ENCODE measurements around the gene HIVEP1. TPM values are rescaled to one million over a fixed set of nuclear protein-coding genes. Genes with fewer than 3 reads are reported as not detected.

HIVEP1 gene
- total RNA-seq, 2 donors from 2014 or later = 16.1 to 18.8 TPM

DNA sequence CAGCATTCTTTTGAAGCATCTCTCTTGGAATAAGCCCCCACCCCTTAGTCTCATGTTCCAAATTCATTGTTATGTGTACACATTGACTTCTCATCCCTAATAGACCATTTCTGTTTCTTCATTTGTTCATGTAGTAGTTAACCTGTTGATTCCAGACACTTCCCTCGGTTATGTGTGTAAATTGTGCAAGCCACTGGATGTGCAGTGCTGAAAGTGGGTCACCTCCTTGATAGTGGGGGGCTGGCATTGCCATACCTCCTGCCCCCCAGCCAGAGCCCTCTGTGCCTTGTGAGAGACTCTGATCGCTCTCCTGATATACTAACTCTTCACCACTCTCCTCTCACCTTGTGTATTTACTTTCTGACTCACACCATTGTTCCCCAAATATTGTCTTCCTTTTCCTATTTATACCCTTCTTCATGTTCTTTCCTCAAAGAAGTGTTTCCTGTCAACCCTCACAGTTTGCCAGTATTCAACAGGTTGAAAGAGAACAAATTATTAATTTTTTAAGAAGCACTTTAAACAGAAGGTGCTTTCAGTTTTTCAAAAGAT, 59.0 kb downstream of the HIVEP1 start:
- Histone ChIP-seq H3K36me3 (no peaks in the 10 kb centered on the region), H3K4me1 (peaks cover 0 to 3% of the 10 kb centered on the region in 2 donors), H3K9me3 (no peaks in the 10 kb centered on the region), H3K27ac (no peak overlapping the region), H3K27me3 (no peaks in the 10 kb centered on the region), H3K4me3 (no peak overlapping the region)
- TF ChIP-seq, protein P1, sequence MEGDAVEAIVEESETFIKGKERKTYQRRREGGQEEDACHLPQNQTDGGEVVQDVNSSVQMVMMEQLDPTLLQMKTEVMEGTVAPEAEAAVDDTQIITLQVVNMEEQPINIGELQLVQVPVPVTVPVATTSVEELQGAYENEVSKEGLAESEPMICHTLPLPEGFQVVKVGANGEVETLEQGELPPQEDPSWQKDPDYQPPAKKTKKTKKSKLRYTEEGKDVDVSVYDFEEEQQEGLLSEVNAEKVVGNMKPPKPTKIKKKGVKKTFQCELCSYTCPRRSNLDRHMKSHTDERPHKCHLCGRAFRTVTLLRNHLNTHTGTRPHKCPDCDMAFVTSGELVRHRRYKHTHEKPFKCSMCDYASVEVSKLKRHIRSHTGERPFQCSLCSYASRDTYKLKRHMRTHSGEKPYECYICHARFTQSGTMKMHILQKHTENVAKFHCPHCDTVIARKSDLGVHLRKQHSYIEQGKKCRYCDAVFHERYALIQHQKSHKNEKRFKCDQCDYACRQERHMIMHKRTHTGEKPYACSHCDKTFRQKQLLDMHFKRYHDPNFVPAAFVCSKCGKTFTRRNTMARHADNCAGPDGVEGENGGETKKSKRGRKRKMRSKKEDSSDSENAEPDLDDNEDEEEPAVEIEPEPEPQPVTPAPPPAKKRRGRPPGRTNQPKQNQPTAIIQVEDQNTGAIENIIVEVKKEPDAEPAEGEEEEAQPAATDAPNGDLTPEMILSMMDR (IDR thresholded peaks at IDR 0.05) = no peak
- DNase-seq (ENCODE audit: low spot score) = no peak

DNA sequence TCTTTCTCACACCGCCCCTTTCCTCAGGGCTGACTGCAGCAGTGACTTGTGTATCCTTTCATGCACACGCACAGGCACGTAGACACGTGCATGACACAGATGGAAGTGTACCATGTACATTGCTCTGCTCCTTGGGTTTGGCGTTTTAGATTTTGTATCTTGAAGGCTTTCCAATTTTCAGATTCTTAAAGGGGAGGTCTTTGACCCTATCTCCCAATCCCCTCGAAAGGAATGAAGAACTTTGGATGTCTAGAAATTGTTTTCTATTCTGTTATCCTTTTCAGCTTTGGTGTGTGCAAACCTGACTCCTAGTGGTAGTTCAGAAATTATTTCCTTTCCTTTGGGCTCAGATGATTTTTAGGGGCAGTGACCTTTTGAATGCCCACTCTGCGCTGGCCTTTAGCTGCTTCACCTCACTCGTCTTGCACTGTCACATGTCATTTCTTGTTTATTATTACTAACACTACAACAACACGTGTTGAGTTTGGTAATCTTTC, 63.0 kb downstream of the HIVEP1 start:
- Histone ChIP-seq H3K4me3 (no peak overlapping the region), H3K27ac (no peak overlapping the region), H3K36me3 (no peaks in the 10 kb centered on the region), H3K9me3 (no peaks in the 10 kb centered on the region), H3K27me3 (no peaks in the 10 kb centered on the region), H3K4me1 (no peaks in the 10 kb centered on the region)
- TF ChIP-seq, protein P1 (IDR thresholded peaks at IDR 0.05) = peak in 1 of 2 donors; percentile 62
- no peak for DNase-seq (ENCODE audit: low spot score)

DNA sequence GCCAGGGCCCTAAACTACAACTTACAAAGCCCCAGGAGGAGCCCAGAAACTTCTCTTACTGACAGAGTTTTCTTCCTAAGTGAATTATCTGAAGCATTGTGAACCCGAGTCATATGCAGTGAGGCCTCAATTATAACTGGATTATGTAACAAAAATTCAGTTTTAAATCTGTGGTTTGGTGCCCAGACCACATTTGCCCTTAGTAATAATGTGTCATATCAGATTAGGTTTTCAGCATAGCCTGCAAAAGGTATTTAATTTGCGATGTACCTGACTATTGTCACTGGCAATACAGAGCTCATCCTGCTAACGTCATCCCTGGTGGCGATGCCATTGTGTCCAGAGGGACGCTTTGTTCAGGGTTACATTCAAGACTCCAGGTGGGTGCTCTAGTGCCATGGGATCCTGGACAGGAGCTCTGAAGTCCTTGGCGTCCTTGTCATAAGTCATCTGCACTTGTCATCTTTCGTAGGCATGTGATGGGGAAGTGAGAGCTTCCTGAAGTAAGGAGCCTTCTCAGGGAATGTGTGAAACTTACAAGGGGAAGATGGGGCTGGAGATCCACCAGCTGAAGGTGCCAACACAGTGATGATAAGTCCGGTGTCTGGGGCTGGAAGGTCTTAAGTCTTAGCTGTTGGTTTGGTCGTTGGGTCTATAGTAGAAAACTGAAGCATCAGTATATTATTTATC, 65.1 kb downstream of the HIVEP1 start:
- no peak for DNase-seq (ENCODE audit: low spot score)
- Histone ChIP-seq H3K4me1 (peaks cover 0 to 5% of the 10 kb centered on the region in 2 donors), H3K4me3 (no peak overlapping the region), H3K36me3 (no peaks in the 10 kb centered on the region), H3K9me3 (no peaks in the 10 kb centered on the region), H3K27ac (no peak overlapping the region), H3K27me3 (no peaks in the 10 kb centered on the region)
- TF ChIP-seq, protein P1 (IDR thresholded peaks at IDR 0.05) = no peak

DNA sequence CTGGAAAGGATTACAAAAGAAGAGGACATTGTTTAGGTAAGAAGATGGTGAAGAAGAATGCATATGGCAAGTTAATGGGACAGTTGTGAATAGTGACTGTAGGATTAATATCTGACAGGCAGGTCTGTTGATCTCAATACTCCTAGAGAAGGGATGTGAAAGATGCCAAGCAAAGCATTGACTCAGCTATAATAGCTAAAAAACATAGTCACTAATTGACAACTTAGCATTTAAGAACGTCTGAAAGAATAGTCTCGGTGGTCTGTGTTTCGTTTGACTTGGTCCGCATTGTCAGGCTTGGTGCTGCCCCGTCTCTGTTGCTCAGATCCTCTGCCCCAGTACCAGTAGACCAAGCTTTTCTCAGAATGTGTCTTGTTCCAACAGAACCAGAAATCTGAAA, 65.9 kb downstream of the HIVEP1 start:
- no peaks in the 10 kb centered on the region for H3K9me3 ChIP-seq
- H3K27me3 ChIP-seq = no peaks in the 10 kb centered on the region
- TF ChIP-seq, protein P1 (IDR thresholded peaks at IDR 0.05) = no peak
- no peak for DNase-seq (ENCODE audit: low spot score)
- H3K4me3 ChIP-seq = no peak overlapping the region
- no peaks in the 10 kb centered on the region for H3K36me3 ChIP-seq
- no peak overlapping the region for H3K27ac ChIP-seq
- H3K4me1 ChIP-seq = peaks cover 0 to 5% of the 10 kb centered on the region in 2 donors

DNA sequence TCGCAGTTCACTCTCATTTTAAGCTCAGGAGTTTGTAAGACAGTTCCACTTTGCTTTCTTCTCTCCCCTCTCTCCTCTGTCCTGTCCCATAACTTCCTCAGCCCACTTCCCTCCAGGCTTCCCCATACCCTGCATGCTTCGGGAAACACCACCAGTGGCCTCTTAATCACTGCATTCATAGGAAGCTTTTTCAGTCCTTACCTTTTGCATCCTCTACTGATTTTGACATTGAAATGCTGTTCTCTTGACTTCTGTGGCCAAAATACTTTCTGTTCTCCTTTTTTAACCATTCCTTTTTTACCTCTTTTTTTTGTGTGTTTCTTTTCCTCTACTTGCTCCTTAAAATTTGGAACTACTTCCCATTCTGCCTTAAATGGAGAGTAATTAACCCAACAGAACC, 69.7 kb downstream of the HIVEP1 start:
- H3K27ac ChIP-seq = no peak overlapping the region
- peaks cover 0 to 19% of the 10 kb centered on the region in 2 donors for H3K4me1 ChIP-seq
- no peaks in the 10 kb centered on the region for H3K36me3 ChIP-seq
- TF ChIP-seq, protein P1 (IDR thresholded peaks at IDR 0.05) = no peak
- no peaks in the 10 kb centered on the region for H3K27me3 ChIP-seq
- DNase-seq (ENCODE audit: low spot score) = no peak
- no peak overlapping the region for H3K4me3 ChIP-seq
- H3K9me3 ChIP-seq = no peaks in the 10 kb centered on the region
